Astrocyte of the hippocampus (primary cell): ENCODE measurements around the gene ITGB5.

Source experiments
- DNase-seq: peaks from one replicate; pipeline ENCODE4 v3.0.0; 2011; ENCODE audit warnings: low read depth, low spot score

The ITGB5 gene

DNA sequence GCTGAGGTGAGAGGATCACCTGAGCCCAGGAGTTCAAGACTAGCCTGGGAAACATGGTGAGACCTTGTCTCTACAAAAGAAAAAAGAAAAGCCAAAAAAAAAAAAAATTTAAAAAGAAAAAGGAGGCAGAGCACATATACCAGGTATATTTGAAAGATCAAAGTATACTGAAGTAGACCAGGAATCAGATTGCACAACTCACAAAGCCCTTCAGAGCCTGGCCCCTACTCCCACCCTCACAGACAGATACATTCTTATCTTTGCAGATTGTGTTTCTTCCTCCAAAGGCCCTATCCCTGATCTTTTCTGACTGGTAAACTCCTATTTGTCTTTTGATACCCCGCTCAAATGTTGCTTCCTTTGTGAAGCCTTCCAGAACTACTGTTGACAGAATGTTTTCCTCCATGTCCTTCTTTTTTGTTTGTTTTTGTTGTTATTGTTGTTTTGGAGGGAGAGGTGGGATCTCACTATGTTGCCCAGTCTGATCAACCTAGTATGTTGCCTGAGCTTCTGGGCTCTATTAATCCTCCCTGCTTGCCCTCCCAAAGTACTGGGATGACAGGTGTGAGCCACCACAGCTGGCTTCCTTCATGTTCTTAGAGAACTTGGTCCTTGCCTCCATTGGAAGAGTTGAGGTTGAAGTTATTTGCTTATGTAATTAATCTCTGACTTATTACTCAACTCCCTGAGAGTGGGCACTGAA is 9.8 kb upstream of the ITGB5 start:
- no peak for DNase-seq

DNA sequence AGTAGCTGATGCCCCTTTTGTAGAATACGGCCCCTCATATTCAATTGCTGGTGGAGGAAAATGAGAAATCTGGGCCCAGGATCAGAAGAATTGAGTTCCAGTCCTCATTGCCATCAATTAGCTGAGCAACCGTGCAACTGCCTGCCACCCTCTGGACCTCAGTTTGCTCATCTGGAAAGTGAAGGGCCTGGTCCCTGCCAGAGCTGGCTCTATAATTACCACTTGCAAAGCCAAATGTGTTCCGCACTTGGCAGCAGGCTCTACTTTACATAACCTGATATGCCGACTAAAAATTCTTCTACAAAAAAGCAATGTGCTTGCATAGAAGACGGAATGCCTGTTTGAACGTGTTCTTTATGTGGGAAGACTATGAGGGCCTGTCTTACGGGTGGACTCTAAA is 8.6 kb upstream of the ITGB5 start:
- no peak for DNase-seq

DNA sequence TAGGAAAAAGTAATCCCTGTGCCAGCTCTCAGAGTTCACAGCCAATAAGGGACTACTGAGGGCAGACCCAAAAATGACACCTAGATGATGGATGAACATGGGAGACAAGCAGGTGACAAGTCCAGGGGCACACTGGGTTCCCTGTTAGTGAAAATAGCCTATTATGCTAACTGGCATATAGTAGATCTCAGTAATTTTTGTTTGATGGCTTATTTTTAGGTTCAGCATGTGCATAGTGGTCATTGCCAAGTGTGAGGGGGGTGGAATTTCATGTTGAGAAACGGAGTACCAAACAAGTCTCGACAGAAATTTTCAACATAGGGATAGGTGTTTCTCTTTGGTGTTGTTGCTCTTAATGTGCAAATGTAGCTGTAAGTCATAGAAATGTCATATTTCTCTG is 6.4 kb upstream of the ITGB5 start:
- no peak for DNase-seq

GRCh38 chr3:124890573-124891190 is 3.5 kb upstream of the ITGB5 start:
- DNase-seq: peak; percentile 67

DNA sequence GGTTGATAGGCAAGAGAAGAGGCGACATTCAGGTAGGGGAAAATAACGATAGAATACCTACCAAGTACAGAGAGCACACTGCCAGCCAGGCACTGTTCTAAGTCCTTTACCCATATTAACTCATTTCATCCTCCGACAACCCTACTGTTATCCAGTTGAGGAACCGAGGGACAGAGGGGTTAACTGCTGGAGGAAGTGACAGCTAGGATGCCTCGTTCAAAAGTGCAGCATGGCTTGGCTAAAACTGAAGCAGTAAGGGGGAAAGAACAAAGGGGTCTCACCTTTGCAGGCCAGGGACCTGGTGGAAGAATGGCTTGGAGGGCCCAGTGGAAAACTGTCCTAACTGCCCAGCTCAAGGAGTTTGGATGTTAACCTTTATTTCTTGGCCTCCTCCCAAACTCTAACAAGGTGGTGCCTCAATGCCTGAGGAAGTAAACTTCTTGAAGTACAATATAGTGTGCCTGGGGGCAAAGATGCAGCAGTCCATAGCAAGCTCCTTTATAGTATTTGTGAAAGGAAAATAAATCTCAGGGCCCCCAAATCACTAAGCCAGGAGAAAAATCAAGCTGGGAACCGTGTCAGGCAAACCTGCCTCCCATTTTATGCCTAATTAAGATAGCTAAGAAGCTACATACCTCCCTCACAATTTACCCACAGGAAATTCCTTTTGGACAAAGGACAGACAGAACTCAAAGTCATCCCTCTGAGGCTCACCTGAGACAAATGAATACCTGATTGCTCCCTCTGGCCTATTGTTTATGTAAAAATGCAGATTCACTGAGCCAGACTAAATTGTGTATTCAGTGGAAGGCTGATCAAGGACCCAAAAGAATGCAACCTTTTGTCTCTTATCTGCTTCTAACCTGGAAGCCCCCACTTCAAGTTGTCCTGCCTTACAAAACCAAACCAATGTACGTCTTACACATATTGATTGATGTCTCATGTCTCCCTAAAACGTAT is 1.6 kb upstream of the ITGB5 start:
- DNase-seq: no peak

DNA sequence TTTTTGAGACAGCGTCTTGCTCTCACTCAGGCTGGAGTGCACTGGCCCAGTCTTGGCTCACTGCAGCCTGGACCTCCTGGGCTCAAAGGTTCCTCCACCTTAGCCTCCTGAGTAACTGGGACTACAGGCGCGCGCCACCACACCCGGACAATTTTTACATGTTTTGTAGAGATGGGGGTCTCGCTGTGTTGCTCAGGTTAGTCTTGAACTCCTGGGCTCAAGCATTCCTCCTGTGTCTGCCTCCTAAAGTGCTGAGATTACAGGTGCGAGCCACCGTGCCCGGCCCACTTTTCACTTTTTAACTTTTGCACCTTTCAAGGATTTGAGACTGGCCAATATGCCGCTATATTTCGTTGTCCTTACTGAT is 750 bp upstream of the ITGB5 start:
- DNase-seq: no peak

GRCh38 chr3:124886168-124887056 is 753 bp downstream of the ITGB5 start:
- DNase-seq: peak; percentile 77

DNA sequence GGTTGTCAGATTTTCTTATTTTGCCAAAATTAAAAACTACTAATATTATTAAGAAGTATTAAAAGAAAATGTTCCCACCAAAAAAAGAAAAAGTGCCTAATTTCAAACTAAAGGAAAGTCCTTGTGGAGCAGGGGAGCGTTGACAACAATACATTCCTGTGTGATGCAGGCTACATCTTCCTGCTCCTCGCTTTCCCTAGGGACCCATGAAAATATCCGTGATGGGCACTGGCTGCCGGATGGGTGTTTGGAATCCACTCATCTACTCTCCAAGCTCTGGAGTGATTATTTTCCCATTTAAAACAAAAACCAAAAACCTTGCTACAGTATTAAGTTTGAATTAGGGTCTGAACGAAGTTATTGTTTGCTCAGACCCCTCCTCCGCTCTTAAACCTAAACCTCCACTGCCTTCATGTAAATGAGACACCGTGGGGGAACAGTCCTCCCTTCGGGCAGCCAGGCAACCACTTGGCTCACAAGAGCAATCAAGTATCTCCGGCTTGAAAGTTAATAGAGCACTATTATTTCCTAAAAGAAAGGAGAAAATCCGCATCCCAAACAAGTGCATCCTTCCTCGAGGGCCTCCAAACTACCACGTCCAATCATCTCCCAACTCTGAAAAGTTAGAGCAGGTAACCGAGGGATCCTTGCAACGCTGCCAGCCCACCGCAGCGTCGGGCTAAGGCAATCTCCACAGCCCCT is 1.5 kb downstream of the ITGB5 start:
- peak; percentile 58 for DNase-seq

DNA sequence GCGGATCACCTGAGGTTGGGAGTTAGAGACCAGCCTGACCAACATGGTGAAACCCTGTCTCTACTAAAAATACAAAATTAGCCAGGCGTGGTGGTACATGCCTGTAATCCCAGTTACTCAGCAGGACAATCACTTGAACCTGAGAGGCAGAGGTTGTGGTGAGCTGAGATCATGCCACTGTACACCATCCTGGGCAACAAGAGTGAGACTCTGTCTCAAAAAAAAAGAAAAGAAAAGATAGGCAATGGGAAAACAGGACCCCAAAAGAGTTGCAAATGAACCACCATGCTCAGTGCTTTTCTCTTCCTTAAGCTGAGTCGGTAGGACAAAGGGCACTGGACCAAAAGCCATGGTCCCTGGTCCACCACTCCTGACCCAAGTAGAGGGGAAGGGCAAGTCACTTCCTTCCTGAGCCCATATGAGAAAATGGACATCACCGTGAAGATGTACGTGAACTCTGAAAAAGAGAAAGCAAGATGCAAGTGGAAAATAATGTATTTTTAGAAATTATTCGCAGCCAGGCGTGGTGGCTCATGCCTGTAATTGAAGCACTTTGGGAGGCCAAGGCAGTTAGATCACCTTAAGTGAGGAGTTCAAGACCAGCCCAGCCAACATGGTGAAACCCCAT is 2.6 kb downstream of the ITGB5 start:
- DNase-seq: no peak

- peak; percentile 32 for DNase-seq
Measured at GRCh38 chr3:124883766-124884473, 3.2 kb downstream of the ITGB5 start.

- DNase-seq: peak; percentile 47
Measured at GRCh38 chr3:124882816-124883747, 4.1 kb downstream of the ITGB5 start.

- DNase-seq: peak; percentile 31
Measured at GRCh38 chr3:124881976-124882697, 5.0 kb downstream of the ITGB5 start.

GRCh38 chr3:124879337-124879680 is 7.9 kb downstream of the ITGB5 start:
- no peak for DNase-seq

DNA sequence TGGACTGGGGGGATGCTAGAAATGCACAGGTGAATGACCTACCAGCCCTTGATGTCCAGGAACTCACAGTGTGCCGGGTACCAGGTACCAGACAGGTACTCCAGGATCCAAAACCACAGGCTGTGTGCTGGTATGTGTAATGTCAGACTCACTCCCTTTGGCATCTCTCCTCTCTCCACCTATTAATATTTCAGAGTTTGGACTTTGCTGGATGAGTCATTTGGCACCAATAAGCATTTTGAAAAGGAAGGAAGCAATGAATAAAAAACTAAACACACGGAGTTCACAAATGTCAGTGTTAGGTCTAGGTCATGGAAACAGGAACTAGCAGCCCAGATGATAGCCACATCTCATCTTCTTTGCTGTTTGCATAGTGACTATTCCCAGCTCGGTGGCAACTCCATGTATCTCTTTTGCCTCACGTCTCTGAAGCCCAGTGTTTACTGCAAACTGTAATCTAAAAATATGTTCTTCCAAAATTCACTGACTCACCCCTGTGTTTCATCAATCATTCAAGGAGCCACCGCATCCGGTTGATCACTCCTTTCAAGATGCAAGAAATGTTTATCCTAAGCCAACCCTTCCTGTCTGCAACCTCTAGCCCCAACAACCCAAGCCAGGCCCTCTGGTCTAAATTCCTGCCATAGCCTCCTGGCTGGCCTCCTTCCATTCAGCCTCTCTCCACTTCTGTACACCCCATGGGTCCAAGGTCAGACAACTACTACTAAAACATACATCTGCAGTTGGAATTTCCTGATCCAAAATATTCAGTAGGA is 8.4 kb downstream of the ITGB5 start:
- peak; percentile 89 for DNase-seq

DNA sequence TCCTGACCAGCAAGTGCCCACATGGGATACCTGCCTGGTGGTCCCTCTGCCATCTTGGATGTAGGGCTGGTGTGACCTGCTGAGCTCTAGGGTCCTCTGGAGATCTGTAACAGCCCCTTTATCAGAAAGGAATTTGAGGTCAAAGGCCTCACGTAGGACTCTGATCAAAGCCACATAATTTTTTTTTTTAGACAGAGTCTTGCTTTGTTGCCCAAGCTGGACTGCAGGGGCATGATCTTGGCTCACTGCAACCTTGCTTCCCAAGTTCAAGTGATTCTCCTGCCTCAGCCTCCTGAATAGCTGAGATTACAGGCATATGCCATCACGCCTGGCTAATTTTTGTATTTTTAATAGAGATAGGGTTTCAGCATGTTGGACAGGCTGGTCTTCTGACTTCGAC is 9.5 kb downstream of the ITGB5 start:
- no peak for DNase-seq

GRCh38 chr3:124876401-124876878 is 10.7 kb downstream of the ITGB5 start:
- no peak for DNase-seq

- DNase-seq: peak; percentile 39
Measured at GRCh38 chr3:124873226-124873625, 13.9 kb downstream of the ITGB5 start.
